Measurements from ENCODE around the gene PSMD3. TPM values are rescaled to one million over a fixed set of nuclear protein-coding genes. Genes with fewer than 3 reads are reported as not detected.

Gene PSMD3
- total and polyA plus RNA-seq, 3 donors from 2014 or later, result 112 to 129 (median 128) TPM

DNA sequence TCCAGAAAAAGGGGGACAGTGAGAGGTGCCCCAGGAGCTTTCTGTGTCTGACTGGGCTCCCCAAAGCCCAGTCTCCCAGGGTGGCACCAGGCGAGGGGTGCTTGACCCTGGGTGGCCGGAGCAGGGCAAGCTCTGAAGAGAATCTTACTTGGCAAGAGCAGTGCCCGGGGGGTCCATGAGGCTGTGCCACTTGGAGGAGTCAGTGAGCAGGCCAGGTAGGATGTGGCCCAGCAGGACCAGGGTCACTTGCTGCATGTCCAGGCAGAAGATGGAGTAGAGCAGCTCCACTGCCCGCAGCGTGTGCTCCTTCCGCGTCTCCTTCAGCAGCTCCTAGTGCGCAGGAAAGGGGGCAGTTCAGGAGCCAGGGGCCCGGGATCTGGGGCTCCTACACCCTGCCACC is 41.9 kb downstream of the PSMD3 start:
- intact Hi-C loops (cut with DNase I; ENCODE audit: low total_unique reads), result no loop called here
- no peaks in the 10 kb centered on the region for H3K36me3 ChIP-seq (ENCODE audit: low read depth, missing control alignments)
- no peak for DNase-seq
- peaks cover 40% of the 10 kb centered on the region for H3K4me1 ChIP-seq
- H3K9me3 ChIP-seq, result no peaks in the 10 kb centered on the region
- WGBS, 2 donors, result 70 to 93% methylated on average over 2 to 9 of the region's 9 CpGs
- H3K4me3 ChIP-seq, result no peak overlapping the region
- no peak overlapping the region for H3K27ac ChIP-seq
- H3K27me3 ChIP-seq, result no peaks in the 10 kb centered on the region
- no peak for TF ChIP-seq POLR2A (IDR thresholded peaks at IDR 0.05)

GRCh38 chr17:40022961-40023541 is 42.4 kb downstream of the PSMD3 start:
- no peaks in the 10 kb centered on the region for H3K9me3 ChIP-seq
- H3K27me3 ChIP-seq, result no peaks in the 10 kb centered on the region
- intact Hi-C loops (cut with DNase I; ENCODE audit: low total_unique reads), result no loop called here
- H3K4me3 ChIP-seq, result no peak overlapping the region
- DNase-seq, result no peak
- 84 to 87% methylated on average over 5 to 19 of the region's 19 CpGs for WGBS, 2 donors
- TF ChIP-seq POLR2A (IDR thresholded peaks at IDR 0.05), result no peak
- no peak for TF ChIP-seq CTCF (IDR thresholded peaks at IDR 0.05)
- no peak overlapping the region for H3K27ac ChIP-seq
- H3K4me1 ChIP-seq, result peaks cover 35% of the 10 kb centered on the region
- no peaks in the 10 kb centered on the region for H3K36me3 ChIP-seq (ENCODE audit: low read depth, missing control alignments)

DNA sequence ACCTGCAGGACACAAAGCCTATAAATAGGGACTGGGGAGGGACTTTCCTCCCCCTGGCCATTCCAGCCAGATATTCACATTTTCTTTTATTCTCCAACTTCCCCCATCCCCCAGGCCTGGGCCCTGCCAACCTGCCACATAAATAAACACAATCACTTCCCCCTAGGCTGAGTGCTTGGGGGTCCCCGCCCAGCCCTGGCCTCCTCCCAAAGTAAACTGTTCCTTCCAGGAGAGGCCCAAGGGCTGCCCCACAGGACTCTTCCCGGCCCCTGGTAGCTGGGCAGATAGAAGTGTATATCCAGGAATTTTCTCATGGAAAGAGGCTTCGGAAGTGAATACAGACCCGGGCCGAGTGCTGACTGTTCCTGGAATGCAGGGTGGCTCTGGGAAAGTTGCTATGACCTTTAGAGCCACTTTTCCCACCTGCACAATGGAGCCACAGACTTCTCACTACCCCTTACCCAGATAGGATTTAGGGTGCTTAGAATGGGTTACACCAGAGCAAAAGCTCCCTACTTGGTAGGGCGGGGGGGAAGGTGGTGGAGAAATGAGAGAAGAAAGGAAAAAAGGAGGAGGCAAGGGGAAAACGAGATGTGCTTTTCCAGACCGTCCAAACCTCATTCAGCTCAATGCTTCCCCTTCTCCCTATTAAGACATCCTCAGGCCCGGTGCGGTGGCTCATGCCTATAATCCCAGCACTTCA is 43.1 kb downstream of the PSMD3 start:
- intact Hi-C loops (cut with DNase I; ENCODE audit: low total_unique reads), result no loop called here
- Histone ChIP-seq H3K9me3 (no peaks in the 10 kb centered on the region), H3K4me3 (no peak overlapping the region), H3K36me3 (ENCODE audit: low read depth, missing control alignments) (no peaks in the 10 kb centered on the region), H3K27ac (no peak overlapping the region), H3K4me1 (peaks cover 28% of the 10 kb centered on the region), H3K27me3 (no peaks in the 10 kb centered on the region)
- no peak for DNase-seq
- TF ChIP-seq POLR2A (IDR thresholded peaks at IDR 0.05) (no peak), CTCF (IDR thresholded peaks at IDR 0.05) (no peak)
- WGBS, 2 donors, result 67 to 77% methylated on average over 10 of the region's 10 CpGs

- no peak overlapping the region for H3K4me3 ChIP-seq
- H3K4me1 ChIP-seq, result peaks cover 24% of the 10 kb centered on the region
- TF ChIP-seq POLR2A (IDR thresholded peaks at IDR 0.05) (no peak), CTCF (IDR thresholded peaks at IDR 0.05) (no peak)
- H3K27ac ChIP-seq, result no peak overlapping the region
- H3K27me3 ChIP-seq, result no peaks in the 10 kb centered on the region
- no peak for DNase-seq
- WGBS, 2 donors, result 88 to 90% methylated on average over 8 of the region's 8 CpGs
- H3K36me3 ChIP-seq (ENCODE audit: low read depth, missing control alignments), result no peaks in the 10 kb centered on the region
- intact Hi-C loops (cut with DNase I; ENCODE audit: low total_unique reads), result no loop called here
- no peaks in the 10 kb centered on the region for H3K9me3 ChIP-seq
Observed at GRCh38 chr17:40024901-40025300, 44.3 kb downstream of the PSMD3 start.

DNA sequence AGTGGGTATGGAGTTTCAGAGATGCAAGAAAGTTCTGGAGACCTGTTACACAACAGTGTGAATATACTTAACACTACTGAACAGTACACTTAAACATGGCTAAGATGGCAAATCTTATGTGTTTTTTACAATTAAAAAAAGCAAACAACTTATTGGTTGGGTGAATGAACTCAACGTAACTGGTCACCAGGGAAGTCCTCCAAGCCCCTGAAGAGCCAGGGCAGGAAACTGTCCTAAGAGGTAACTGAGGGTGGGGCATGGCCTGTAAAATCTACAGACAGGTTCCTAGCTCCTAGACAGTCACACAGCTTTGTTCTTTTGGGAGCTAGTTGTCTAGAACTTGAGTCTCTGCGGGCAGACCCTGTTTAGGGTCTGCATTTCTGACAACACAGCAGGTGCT is 45.0 kb downstream of the PSMD3 start:
- Histone ChIP-seq H3K9me3 (no peaks in the 10 kb centered on the region), H3K27ac (no peak overlapping the region), H3K4me1 (peaks cover 24% of the 10 kb centered on the region), H3K4me3 (no peak overlapping the region), H3K36me3 (ENCODE audit: low read depth, missing control alignments) (no peaks in the 10 kb centered on the region), H3K27me3 (no peaks in the 10 kb centered on the region)
- no peak for DNase-seq
- intact Hi-C loops (cut with DNase I; ENCODE audit: low total_unique reads), result no loop called here
- TF ChIP-seq POLR2A (IDR thresholded peaks at IDR 0.05), result no peak
- no peak for TF ChIP-seq CTCF (IDR thresholded peaks at IDR 0.05)
- WGBS, 2 donors, result 80 to 92% methylated on average over 2 of the region's 2 CpGs
